ENCODE measurements around the gene SIAH3. TPM values are rescaled to one million over a fixed set of nuclear protein-coding genes. Genes with fewer than 3 reads are reported as not detected.

The SIAH3 gene
- total RNA-seq, 1 donor from 2014 or later = not detected

- Histone ChIP-seq H3K36me3 (no peaks in the 10 kb centered on the region), H3K27me3 (ENCODE audit: low read depth) (peaks cover 5% of the 10 kb centered on the region), H3K9me3 (replicated peaks) (no peaks in the 10 kb centered on the region), H3K27ac (replicated peaks) (no peak overlapping the region), H3K4me1 (peaks cover 6% of the 10 kb centered on the region), H3K4me3 (no peak overlapping the region)
- intact Hi-C loops (cut with micrococcal nuclease) = no loop called here
- DNase-seq = no peak
- no peak for TF ChIP-seq CTCF (IDR thresholded peaks at IDR 0.05; ENCODE audit: borderline replicate concordance)
Measured at GRCh38 chr13:45776748-45777147, 74.8 kb downstream of the SIAH3 start.

GRCh38 chr13:45775401-45775963 is 76.1 kb downstream of the SIAH3 start:
- TF ChIP-seq CTCF (IDR thresholded peaks at IDR 0.05; ENCODE audit: borderline replicate concordance) = no peak
- H3K4me1 ChIP-seq = no peaks in the 10 kb centered on the region
- H3K27me3 ChIP-seq (ENCODE audit: low read depth) = peaks cover 9% of the 10 kb centered on the region
- no peaks in the 10 kb centered on the region for H3K36me3 ChIP-seq
- intact Hi-C loops (cut with micrococcal nuclease) = no loop called here
- no peak for DNase-seq
- no peaks in the 10 kb centered on the region for H3K9me3 ChIP-seq (replicated peaks)
- H3K4me3 ChIP-seq = no peak overlapping the region
- no peak overlapping the region for H3K27ac ChIP-seq (replicated peaks)

- H3K36me3 ChIP-seq = no peaks in the 10 kb centered on the region
- H3K4me1 ChIP-seq = no peaks in the 10 kb centered on the region
- peaks cover 9% of the 10 kb centered on the region for H3K27me3 ChIP-seq (ENCODE audit: low read depth)
- no peak overlapping the region for H3K27ac ChIP-seq (replicated peaks)
- no peaks in the 10 kb centered on the region for H3K9me3 ChIP-seq (replicated peaks)
- DNase-seq = no peak
- intact Hi-C loops (cut with micrococcal nuclease) = no loop called here
- TF ChIP-seq CTCF (IDR thresholded peaks at IDR 0.05; ENCODE audit: borderline replicate concordance) = no peak
- no peak overlapping the region for H3K4me3 ChIP-seq
Measured at GRCh38 chr13:45773944-45774343, 77.6 kb downstream of the SIAH3 start.

- Histone ChIP-seq H3K4me1 (no peaks in the 10 kb centered on the region), H3K27me3 (ENCODE audit: low read depth) (peaks cover 9% of the 10 kb centered on the region), H3K27ac (replicated peaks) (no peak overlapping the region), H3K36me3 (no peaks in the 10 kb centered on the region), H3K9me3 (replicated peaks) (no peaks in the 10 kb centered on the region), H3K4me3 (no peak overlapping the region)
- DNase-seq = no peak
- intact Hi-C loops (cut with micrococcal nuclease) = no loop called here
- TF ChIP-seq CTCF (IDR thresholded peaks at IDR 0.05; ENCODE audit: borderline replicate concordance) = no peak
Measured at GRCh38 chr13:45773236-45773635, 78.3 kb downstream of the SIAH3 start.

- intact Hi-C loops (cut with micrococcal nuclease) = no loop called here
- peaks cover 9% of the 10 kb centered on the region for H3K27me3 ChIP-seq (ENCODE audit: low read depth)
Measured at GRCh38 chr13:45770886-45771285, 80.7 kb downstream of the SIAH3 start.

More at GRCh38 chr13:45770886-45771285, 80.7 kb downstream of the SIAH3 start:
- no peaks in the 10 kb centered on the region for H3K36me3 ChIP-seq
- no peaks in the 10 kb centered on the region for H3K9me3 ChIP-seq (replicated peaks)
- H3K4me3 ChIP-seq = no peak overlapping the region
- H3K4me1 ChIP-seq = no peaks in the 10 kb centered on the region
- no peak for TF ChIP-seq CTCF (IDR thresholded peaks at IDR 0.05; ENCODE audit: borderline replicate concordance)
- H3K27ac ChIP-seq (replicated peaks) = no peak overlapping the region
- DNase-seq = no peak

Data from left ventricle myocardium inferior (tissue), 1 donor.